HCT116 (cell line): ENCODE results near the gene WASF1.

ENCODE experiments used
- CBX3 ChIP-seq: IDR thresholded peaks from 2 replicates; pipeline ENCODE4 v1.6.1; 2012; ENCODE audit warnings: low read depth
- CTCF ChIP-seq, 3 experiments: fragments of 200-600 bp in 1 of 3; sonication (generic) in 1 of 3; IDR thresholded peaks in 2 of 3; conservative IDR thresholded peaks in 1 of 3; 2 replicates each; pipeline ENCODE4 v1.5.1; 2012 to 2017; ENCODE audit warnings: low read depth in 2 of 3, low read length in 2 of 3, antibody characterized with exemption in 1 of 3, borderline replicate concordance in 1 of 3, control low read depth in 1 of 3, mild to moderate bottlenecking in 1 of 3, mixed read lengths in 1 of 3, mixed run types in 1 of 3, moderate library complexity in 1 of 3; ENCODE audit not compliant: insufficient read depth in 1 of 3
- EGR1 ChIP-seq: IDR thresholded peaks from 2 replicates; pipeline ENCODE4 v1.6.1; 2012; ENCODE audit warnings: low read depth
- FOSL1 ChIP-seq: IDR thresholded peaks from 2 replicates; pipeline ENCODE4 v1.6.1; 2012; ENCODE audit warnings: low read depth
- REST ChIP-seq: IDR thresholded peaks from 2 replicates; pipeline ENCODE4 v1.6.1; 2012; ENCODE audit warnings: low read depth
- SIN3A ChIP-seq: IDR thresholded peaks from 2 replicates; pipeline ENCODE4 v1.6.1; 2012; ENCODE audit warnings: low read depth
- YY1 ChIP-seq: IDR thresholded peaks from 2 replicates; pipeline ENCODE4 v1.6.1; 2011; ENCODE audit warnings: low read length, low read depth, moderate library complexity, mild to moderate bottlenecking; ENCODE audit not compliant: insufficient replicate concordance; ENCODE audit errors: extremely low read depth

DNA sequence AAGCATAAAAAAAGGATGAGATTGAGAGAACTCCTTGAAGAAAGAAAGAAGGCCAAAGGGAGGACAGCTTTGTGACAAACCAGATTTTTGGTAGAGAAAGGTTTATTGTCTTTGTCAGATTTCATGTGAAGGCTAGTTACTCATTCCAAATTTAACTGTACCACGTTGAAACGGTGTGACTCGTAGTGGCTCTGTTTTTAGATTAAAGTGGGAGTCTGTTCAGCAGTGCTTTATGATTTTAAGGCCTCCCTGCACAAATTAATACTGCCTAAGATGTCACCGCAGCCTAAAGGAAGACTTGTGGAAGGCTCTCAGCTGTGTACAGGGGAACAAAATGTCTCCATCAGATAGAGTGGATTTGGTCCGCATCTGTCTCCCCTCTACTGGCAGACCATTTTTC, 36.7 kb upstream of the WASF1 start:
- no peak for TF ChIP-seq SIN3A
- no peak for TF ChIP-seq CTCF (IDR thresholded peaks at IDR 0.05 in 2 of 3, conservative IDR thresholded peaks at IDR 0.05 in 1 of 3; ENCODE audit: borderline replicate concordance in 1 of 3, insufficient read depth in 1 of 3, low read depth in 2 of 3, low read length in 2 of 3)
- TF ChIP-seq REST, result no peak
- TF ChIP-seq CBX3, result no peak
- TF ChIP-seq YY1, result no peak
- TF ChIP-seq FOSL1, result no peak
- TF ChIP-seq EGR1, result no peak
